Stimulated activated CD4-positive, alpha-beta T cell treated with anti-CD3 and anti-CD28 coated beads, Interleukin-1b, Interleukin-23, amount 100 ng/mL, for 24 hours (primary cell): Measurements from ENCODE around the gene XBP1.
"Not testable (repeated sequence)": the region's sequence is repeated elsewhere in the genome, so short reads cannot be mapped to it uniquely, and the experiment has no call there.

ENCODE experiments used
- DNase-seq, 4 experiments: peaks; one replicate each; pipeline ENCODE4 v3.0.0-alpha.2; 2020; ENCODE audit warnings: low read depth in 4 of 4, low spot score in 1 of 4

XBP1 gene

DNA sequence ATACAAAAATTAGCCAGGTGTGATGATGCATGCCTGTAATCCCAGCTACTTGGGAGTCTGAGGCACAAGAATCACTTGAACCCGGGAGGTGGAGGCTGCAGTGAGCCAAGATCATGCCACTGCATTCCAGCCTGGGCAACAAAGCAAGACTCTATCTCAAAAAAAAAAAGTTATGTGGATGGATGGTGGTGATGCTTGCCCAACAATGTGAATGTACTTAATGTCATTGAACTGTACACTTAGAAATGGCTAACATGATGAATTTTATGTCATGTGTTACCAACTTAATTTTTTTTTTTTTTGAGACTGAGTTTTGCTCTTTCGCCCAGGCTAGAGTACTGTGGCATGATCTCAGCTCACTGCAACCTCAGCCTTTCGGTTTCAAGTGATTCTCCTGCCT is 45.9 kb downstream of the XBP1 start:
- not testable (repeated sequence) for DNase-seq

DNA sequence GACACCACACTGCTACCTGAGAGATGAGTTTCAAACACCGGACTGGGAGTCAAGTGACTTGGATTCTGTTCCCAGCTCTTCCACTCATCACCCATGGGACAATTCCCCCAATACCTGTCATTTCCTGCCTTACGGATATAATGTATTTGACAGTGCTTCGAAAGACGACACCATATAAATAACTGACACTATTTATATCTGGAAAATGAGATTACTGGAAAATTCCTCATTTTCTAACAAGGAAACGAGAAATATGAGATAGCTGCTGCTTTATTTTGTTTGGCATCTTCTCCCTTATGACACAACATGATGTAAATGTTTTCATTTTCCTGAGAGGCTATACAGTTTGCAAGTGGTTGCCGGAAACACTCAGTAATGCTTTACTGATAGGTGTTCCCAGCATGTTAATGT is 49.9 kb downstream of the XBP1 start:
- no peak for DNase-seq
